Fibroblast of skin of right biceps (primary cell): ENCODE measurements around the gene ATP6AP1.
"Not testable (repeated sequence)": the region's sequence is repeated elsewhere in the genome, so short reads cannot be mapped to it uniquely, and the experiment has no call there.

Source experiments
- DNase-seq: peaks from one replicate; pipeline ENCODE4 v3.0.0-alpha.2; 2013

ATP6AP1 gene

DNA sequence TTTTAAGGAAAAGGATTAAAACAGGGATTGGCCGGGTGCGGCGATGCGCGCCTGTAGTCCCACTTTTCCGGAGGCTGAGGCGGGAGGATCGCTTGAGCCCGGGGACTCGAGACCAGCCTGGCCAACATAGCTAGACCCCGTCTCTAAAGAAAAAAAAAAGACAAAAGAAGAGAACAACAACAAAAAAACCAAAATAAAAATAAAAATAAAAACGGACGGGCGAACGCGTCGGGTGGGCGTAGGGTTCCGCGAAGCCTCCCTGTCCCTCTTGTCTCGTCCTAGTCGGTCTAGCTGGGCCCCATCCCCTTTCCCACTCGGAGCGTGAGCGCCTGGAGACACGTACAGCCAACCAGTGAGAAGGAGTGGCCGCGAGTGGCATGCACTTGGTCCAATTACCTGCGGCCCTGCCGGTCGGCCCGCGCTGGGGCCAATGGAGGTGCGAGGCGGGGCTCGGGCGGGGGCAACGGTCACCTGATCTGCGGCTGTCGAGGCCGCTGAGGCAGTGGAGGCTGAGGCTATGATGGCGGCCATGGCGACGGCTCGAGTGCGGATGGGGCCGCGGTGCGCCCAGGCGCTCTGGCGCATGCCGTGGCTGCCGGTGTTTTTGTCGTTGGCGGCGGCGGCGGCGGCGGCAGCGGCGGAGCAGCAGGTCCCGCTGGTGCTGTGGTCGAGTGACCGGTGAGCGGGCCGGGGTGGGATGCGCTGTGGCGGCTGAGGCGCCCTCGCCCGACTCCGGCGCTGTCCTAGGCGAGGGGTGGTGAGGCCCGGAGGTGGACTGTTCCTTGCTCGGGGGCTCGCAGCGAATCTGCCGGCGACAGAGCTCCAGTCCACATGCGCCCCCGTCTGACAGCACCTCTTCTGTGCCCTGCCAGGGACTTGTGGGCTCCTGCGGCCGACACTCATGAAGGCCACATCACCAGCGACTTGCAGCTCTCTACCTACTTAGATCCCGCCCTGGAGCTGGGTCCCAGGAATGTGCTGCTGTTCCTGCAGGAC is at the start of gene ATP6AP1:
Gene ATP6AP1 (plus strand): TSS at position 502 of the 996 bp plus-strand sequence. CDS start 16 bp downstream, at position 518.
- peak; percentile 96 for DNase-seq

GRCh38 chrX:154378799-154379568 is 49.5 kb upstream of the ATP6AP1 start, which contains the start of gene EMD:
EMD (plus strand) TSS chrX:154379295; CDS start chrX:154379485, 190 bp downstream.
- peak; percentile 98 for DNase-seq

GRCh38 chrX:154379569-154379951 is 48.9 kb upstream of the ATP6AP1 start:
- no peak for DNase-seq

DNA sequence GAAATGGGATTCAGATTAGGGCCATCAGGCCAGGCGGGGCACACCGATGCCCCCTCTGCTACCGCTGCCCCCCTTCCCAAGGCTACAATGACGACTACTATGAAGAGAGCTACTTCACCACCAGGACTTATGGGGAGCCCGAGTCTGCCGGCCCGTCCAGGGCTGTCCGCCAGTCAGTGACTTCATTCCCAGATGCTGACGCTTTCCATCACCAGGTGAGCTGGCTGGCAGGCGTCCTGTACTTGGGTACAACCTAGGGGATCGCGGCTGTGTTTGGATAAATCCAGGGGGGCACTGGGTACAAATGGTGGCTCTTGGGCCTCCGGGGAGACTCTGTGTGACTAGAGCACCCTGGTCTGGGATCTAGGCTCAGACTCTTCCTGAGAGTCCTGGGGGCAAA is 48.3 kb upstream of the ATP6AP1 start:
- no peak for DNase-seq

- DNase-seq: no peak
Observed at GRCh38 chrX:154380787-154381186, 47.7 kb upstream of the ATP6AP1 start.

GRCh38 chrX:154381271-154381670 is 47.2 kb upstream of the ATP6AP1 start:
- no peak for DNase-seq

DNA sequence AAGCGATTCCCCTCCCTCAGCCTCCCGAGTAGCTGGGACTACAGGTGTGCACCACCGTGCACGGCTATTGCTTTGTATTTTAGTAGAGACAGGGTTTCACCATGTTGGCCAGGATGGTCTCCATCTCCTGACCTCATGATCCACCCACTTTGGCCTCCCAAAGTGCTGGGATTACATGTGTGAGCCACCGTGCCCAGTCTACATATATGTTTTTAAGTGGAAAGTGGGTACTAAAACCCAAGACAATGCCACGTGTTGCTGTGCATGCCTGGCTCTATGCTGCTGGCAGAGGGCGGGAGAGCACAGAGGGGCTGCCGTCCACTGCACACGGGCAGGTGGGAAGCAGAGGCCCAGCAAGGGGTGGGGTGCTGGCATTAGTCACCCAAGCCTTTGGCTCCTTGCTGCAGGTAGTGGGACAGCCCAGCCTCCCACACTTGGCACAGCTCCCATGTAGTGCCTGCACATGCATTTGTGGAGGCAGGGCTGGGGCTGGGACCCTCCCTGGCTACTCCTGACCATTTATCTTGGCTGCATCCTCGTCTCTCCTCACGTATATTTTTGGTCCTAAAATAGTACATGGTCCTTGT is 45.9 kb upstream of the ATP6AP1 start:
- DNase-seq: no peak

DNA sequence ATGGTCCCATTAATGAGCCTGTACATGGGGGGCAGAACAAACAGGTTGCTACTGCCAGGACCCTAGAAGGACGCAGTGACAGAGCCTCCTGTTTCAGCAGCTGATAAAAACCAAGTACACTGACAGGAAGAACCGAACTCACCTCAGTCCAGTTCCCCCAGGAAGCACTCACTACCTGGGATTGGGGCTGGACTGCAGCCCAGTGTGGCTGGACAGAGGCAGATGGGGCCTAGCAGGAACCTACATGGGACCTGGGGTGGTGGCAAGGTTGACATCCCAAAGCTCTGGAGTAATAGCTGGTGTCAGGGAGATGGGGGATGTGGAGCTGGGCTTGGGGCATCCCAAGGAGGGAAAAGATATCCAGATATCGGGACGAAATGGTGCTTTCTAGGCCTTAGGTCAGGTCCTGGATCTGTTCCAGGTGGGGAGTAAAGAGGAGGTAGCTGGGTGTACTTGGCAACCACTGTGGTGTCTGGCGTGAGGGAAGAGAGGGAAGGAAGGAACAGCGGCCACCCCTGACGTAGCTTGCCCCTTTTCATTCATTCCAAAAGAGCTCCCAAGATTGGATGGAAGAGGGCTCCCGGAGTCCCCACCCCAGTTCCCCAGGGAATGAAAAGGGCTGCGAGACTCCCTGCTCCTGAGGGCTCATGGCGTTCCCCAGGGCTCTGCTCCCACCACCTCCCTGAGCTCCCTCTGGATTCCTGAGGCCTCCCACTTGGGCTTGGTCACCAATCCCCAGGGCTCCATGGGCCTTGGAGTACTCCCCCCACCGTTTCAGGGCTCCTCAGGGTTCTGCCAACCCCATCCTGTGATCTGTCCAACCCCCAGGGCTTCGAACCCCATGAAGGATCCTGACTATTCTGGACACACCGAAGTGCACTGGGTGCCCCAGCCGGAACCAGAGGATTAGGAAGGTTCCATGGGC is 44.9 kb upstream of the ATP6AP1 start:
- no peak for DNase-seq

GRCh38 chrX:154384284-154384892 is 44.1 kb upstream of the ATP6AP1 start:
- no peak for DNase-seq

DNA sequence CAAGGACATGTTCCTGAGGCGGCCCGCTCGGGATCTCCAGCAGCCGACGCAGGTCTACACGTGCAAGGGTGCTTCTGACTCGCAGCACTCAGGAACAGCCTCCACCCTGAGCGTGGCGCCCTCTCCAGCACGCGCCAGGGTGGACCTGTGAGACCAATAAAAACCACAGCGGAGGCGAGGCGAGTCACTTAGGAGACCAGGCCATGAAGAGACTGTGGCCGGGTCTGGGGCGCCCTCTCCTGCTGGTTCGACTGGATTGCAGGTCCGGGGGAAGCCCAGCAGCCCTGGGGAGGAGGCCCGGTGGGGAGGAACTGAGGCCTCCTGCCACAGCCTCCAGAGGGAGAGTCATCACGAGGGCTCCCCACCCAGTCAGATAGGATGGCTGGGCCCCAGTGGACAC is 40.4 kb upstream of the ATP6AP1 start:
- DNase-seq: not testable (repeated sequence)

DNA sequence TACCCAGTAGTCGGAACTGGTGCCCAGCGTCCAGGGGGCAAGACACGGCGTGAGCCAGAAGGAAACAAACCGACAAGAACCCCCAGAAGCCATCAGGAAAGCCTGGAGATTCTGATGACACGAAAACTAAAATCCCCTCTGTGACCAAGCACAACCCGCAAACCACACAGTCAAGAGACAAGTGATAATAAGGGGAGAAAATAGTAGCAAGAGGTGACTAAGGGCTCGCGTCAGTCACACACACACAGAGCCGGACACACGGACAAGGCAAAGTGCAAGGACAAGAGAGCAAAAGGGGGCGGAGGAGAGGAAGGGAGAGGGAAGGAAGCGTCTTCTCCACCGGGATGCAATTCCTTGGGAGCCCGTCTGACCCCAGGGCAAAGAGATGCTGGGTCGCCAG is 39.8 kb upstream of the ATP6AP1 start:
- DNase-seq: not testable (repeated sequence)

DNA sequence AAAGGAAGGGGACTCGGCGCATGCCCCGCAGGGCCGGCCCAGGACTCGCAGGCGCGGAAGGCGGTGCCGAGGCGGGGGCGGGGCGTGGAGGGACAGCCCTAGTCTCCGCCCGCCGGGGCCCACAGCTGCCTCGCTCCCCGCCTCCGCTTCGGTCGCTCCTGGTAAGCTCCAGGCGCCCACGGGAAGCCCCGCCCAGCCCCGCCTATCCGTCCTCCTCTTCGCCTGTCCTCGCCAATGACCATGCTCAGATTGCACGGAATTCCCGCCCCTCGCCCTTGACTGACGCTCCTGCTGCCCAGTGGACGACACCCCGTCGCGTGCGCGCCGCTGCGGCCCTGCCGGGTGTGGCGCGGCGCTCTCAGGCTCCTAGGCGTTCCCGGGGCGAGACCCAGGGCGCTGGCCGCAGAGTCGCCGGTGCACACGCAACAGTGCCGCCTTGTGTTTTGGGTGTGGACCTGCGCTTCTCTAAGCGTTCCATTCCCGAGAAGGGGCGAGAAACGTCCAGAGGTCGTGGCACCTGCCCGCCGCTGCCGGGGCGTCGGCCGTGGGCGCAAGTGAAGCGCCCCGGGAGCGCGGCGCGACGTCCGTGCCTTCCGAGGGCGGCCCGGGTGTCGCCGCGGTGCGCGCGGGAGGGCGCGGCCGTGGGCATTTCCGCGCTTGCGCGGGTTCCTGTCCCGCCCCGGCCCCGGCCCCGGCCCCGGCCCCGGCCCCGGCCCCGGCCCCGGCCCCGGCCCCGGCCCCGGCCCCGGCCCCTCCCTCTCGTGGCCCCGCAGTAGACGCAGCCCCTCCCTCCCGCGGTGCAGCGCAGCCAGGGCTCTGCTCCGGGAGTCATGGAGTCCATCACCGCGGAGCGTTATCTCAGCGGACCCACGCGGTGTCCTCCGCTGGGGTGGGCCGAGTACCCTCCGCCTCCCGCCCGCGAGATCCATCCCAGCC is 38.4 kb upstream of the ATP6AP1 start:
- DNase-seq: not testable (repeated sequence)

- not testable (repeated sequence) for DNase-seq
Observed at GRCh38 chrX:154396363-154396762, 32.1 kb upstream of the ATP6AP1 start.

- DNase-seq: peak; percentile 65
Observed at GRCh38 chrX:154396973-154397887, 31.2 kb upstream of the ATP6AP1 start.

- DNase-seq: peak; percentile 97
Observed at GRCh38 chrX:154397888-154398667, 30.4 kb upstream of the ATP6AP1 start, which contains the start of gene RPL10. RPL10 (plus strand) TSS chrX:154398377; CDS start chrX:154398520, 143 bp downstream.

GRCh38 chrX:154398668-154399526 is 29.6 kb upstream of the ATP6AP1 start:
- peak; percentile 81 for DNase-seq
